ENCODE data around the gene NUDT16L1. TPM values are rescaled to one million over a fixed set of nuclear protein-coding genes. Genes with fewer than 3 reads are reported as not detected.

NUDT16L1 gene
- total RNA-seq, 4 donors from 2014 or later: 32.6 to 62.7 (median 54.3) TPM

DNA sequence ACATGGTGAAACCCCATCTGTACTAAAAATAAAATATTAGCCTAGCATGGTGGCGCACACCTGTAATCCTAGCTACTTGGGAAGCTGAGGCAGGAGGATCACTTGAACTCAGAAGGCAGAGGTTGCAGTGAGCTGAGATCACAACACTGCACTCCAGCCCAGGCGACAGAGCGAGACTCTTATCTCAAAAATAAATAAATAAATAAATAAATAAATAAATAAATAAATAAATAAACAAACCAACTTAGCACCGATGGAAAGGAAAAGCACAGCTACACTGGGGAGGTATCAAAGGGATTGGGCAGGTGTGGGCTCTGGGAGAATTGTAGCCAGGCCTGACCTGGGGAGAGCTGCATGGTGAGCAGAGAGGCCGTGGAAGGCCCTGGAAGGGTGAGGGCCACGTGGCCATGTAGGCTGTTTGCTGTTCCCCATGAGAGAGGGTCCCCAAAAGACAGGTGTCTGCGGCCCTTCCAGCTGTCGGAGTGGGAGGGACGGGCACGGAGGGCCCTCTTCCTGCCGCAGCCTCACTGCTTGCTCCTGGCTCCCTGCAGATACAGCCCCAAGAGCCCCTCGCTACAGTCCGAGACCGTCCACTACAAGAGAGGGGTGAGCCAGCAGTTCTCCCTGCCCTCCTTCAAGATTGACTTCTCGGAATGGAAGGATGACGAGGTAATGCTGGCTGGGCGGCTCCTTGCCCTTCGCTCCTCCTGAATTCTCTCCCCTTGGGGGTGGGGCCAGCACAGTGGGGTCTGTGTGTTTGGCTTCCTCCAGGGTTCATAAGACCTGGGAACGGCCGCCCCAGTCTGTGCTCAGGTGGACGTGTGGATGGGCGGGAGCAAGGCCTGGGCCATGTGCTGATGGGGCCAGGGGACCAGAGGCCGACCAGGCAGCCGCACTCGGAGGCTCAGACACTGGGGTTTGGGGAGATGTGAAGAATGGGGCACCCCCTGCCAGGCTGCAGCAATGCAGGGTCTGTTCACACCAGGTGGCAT, 36.4 kb upstream of the NUDT16L1 start:
- Histone ChIP-seq H3K27ac (no peak overlapping the region), H3K4me1 (peaks cover 3 to 31% (median 17%) of the 10 kb centered on the region in 4 donors)
- 87 to 93% methylated on average over 5 to 25 of the region's 25 CpGs for whole genome bisulfite sequencing, 2 donors (ENCODE audit: low coverage in 1 of 2)

DNA sequence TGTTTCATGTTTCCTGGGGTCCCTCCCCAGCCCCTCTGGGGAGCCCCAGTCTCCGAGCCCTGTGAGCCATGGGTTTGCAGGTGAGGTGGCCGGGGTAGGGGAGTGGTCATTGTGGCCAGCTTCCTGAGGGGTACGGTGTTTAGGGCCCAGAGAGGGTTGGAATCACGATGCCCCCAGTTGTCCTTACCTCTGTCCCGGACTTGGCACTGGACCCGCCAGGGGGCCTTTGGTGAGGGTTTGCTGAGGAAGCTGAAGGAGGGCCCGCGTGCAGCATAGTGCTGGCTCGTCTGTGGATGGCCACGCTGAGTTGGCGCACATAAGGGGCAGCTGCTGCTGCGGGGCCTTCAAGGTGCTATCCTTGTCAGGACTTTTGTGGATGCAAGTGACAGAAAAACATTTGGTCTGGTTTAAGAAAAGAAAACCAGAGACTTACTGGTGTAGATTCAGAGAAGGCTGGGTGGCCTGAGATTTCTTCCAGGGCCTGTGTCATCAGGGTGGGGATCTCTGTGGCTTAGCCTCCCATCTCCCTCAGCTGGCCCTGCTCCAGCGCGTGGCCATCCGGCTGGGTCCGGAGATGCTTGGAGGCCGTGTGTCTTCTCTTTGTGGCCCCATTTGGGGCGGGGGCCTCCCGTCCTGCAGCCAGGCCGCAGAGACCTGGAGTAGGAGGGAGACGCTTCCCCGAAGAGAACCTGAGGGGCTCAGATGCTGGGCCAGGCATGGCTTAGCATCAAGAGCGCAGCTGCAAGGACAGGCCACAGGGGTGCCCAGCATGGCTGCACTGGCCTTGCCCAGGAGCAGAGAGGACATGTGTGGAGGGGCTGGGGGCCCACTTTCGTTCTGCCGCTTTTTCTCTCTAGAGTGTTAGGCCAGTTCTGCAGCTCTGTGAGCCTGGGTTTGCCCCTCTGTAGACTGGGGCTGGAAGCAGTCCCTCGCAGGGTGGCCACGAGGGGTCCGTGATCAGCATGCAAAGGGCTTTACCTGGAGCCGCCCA, 33.7 kb upstream of the NUDT16L1 start:
- no peak for DNase-seq
- H3K4me3 ChIP-seq: no peak overlapping the region
- H3K36me3 ChIP-seq: peaks cover 0 to 13% (median 4%) of the 10 kb centered on the region in 4 donors
- no peak overlapping the region for H3K27ac ChIP-seq
- intact Hi-C loops (cut with DNase I; ENCODE audit: low total_unique reads) (no loop called here), in situ Hi-C loops (cut with MboI; ENCODE audit: low pct_ligation_motif_present in 1 of 4, low pct_unique_long_range_greater_than_20kb in 1 of 4, low sequenced_read_pairs in 3 of 4) (no loop called here)
- H3K4me1 ChIP-seq: peaks cover 9 to 31% (median 15%) of the 10 kb centered on the region in 4 donors
- WGBS, 2 donors (ENCODE audit: low coverage in 1 of 2): 91% methylated on average over 29 of the region's 29 CpGs; no CpG with 5 or more reads in 1 of the 2 donors
- TF ChIP-seq POLR2A (IDR thresholded peaks at IDR 0.05) (no peak), EP300 (IDR thresholded peaks at IDR 0.05; ENCODE audit: low read depth) (no peak), POLR2AphosphoS5 (IDR thresholded peaks at IDR 0.05) (no peak)
- TF ChIP-seq, protein P1, sequence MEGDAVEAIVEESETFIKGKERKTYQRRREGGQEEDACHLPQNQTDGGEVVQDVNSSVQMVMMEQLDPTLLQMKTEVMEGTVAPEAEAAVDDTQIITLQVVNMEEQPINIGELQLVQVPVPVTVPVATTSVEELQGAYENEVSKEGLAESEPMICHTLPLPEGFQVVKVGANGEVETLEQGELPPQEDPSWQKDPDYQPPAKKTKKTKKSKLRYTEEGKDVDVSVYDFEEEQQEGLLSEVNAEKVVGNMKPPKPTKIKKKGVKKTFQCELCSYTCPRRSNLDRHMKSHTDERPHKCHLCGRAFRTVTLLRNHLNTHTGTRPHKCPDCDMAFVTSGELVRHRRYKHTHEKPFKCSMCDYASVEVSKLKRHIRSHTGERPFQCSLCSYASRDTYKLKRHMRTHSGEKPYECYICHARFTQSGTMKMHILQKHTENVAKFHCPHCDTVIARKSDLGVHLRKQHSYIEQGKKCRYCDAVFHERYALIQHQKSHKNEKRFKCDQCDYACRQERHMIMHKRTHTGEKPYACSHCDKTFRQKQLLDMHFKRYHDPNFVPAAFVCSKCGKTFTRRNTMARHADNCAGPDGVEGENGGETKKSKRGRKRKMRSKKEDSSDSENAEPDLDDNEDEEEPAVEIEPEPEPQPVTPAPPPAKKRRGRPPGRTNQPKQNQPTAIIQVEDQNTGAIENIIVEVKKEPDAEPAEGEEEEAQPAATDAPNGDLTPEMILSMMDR (IDR thresholded peaks at IDR 0.05): no peak
- H3K27me3 ChIP-seq: no peaks in the 10 kb centered on the region
- H3K9me3 ChIP-seq: no peaks in the 10 kb centered on the region

More for the DNA sequence above, 36.4 kb upstream of the NUDT16L1 start:
- DNase-seq: no peak
- intact Hi-C loops (cut with DNase I; ENCODE audit: low total_unique reads) (no loop called here), in situ Hi-C loops (cut with MboI; ENCODE audit: low pct_ligation_motif_present in 1 of 4, low pct_unique_long_range_greater_than_20kb in 1 of 4, low sequenced_read_pairs in 3 of 4) (no loop called here)
- Histone ChIP-seq H3K36me3 (peaks cover 0 to 19% (median 9%) of the 10 kb centered on the region in 4 donors), H3K9me3 (no peaks in the 10 kb centered on the region), H3K27me3 (no peaks in the 10 kb centered on the region), H3K4me3 (no peak overlapping the region)
- TF ChIP-seq POLR2A (IDR thresholded peaks at IDR 0.05) (no peak), POLR2AphosphoS5 (IDR thresholded peaks at IDR 0.05) (no peak), EP300 (IDR thresholded peaks at IDR 0.05; ENCODE audit: low read depth) (no peak)
- TF ChIP-seq, protein P1 (IDR thresholded peaks at IDR 0.05): no peak

DNA sequence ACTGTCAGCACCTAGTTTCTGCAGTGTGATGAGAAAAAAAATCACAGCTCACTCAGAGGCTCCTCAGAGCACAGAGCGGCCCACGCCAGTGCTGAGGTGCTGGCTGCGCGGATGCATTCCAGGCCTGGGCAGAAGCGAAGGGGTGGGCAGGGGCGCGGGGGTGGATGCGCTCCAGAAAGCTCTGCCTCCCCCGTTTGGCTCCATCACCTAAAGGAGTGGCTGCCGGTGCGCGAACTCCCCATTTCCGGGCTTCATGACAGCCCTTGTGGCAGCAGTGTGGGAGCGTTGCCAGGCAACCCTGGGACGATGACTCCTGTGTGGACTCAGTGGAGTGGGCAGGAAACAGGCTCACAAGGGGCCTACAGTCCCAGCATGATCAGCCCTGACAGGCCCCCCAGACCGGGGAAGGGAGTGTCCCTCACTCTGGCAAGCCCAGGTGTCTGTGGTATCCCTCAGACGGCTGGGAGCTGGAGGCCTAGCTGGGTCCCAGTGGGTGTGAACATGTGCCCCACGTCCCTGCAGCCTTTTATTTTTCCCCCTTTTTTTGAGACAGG, 32.8 kb upstream of the NUDT16L1 start:
- no peak overlapping the region for H3K27ac ChIP-seq

More for the DNA sequence above, 32.8 kb upstream of the NUDT16L1 start:
- Histone ChIP-seq H3K9me3 (no peaks in the 10 kb centered on the region), H3K27me3 (no peaks in the 10 kb centered on the region), H3K4me3 (no peak overlapping the region), H3K36me3 (peaks cover 0 to 13% (median 4%) of the 10 kb centered on the region in 4 donors), H3K4me1 (peaks cover 9 to 35% (median 20%) of the 10 kb centered on the region in 4 donors)
- WGBS, 2 donors (ENCODE audit: low coverage in 1 of 2): 71% methylated on average over 17 of the region's 18 CpGs; no CpG with 5 or more reads in 1 of the 2 donors
- DNase-seq: peak; percentile 42
- intact Hi-C loops (cut with DNase I; ENCODE audit: low total_unique reads): no loop called here
- in situ Hi-C loops (cut with MboI; ENCODE audit: low pct_ligation_motif_present in 1 of 4, low pct_unique_long_range_greater_than_20kb in 1 of 4, low sequenced_read_pairs in 3 of 4): no loop called here
- no peak for TF ChIP-seq POLR2A (IDR thresholded peaks at IDR 0.05)
- TF ChIP-seq EP300 (IDR thresholded peaks at IDR 0.05; ENCODE audit: low read depth): no peak
- no peak for TF ChIP-seq POLR2AphosphoS5 (IDR thresholded peaks at IDR 0.05)
- TF ChIP-seq, protein P1 (IDR thresholded peaks at IDR 0.05): no peak

All from transverse colon (tissue), 4 donors.